Osteoblast (primary cell): ENCODE results near the gene FARS2. TPM values are rescaled to one million over a fixed set of nuclear protein-coding genes. Genes with fewer than 3 reads are reported as not detected.
A peak's percentile ranks its signal among the peaks of the same experiment; 100 is the strongest.

Experiments used
- DNase-seq: peaks from one replicate; pipeline ENCODE4 v3.0.0; 2011; ENCODE audit warnings: low spot score, mixed read lengths; ENCODE audit not compliant: insufficient read length; ENCODE audit errors: missing footprints
- H2AFZ ChIP-seq: 2 replicates; pipeline ENCODE4 v1.6.0; 2011; ENCODE audit warnings: mild to moderate bottlenecking, low read length
- H3K27ac ChIP-seq: 2 replicates; pipeline ENCODE4 v1.5.1; 2011; ENCODE audit warnings: mild to moderate bottlenecking, low read depth, low read length, moderate library complexity
- H3K27me3 ChIP-seq: 2 replicates; pipeline ENCODE4 v1.6.0; 2012; ENCODE audit warnings: mild to moderate bottlenecking, control low read depth, inconsistent platforms, low read length, moderate library complexity; ENCODE audit not compliant: insufficient read depth
- H3K36me3 ChIP-seq: 2 replicates; pipeline ENCODE4 v1.5.1; 2011; ENCODE audit warnings: mild to moderate bottlenecking, low read length, control low read depth, moderate library complexity; ENCODE audit not compliant: insufficient read depth
- H3K4me1 ChIP-seq: 2 replicates; pipeline ENCODE4 v1.5.1; 2011; ENCODE audit warnings: mild to moderate bottlenecking, low read length, control low read depth, moderate library complexity; ENCODE audit not compliant: insufficient read depth
- H3K4me2 ChIP-seq: 2 replicates; pipeline ENCODE4 v1.6.0; 2011; ENCODE audit warnings: mild to moderate bottlenecking, low read length; ENCODE audit not compliant: insufficient read depth
- H3K4me3 ChIP-seq: fragments of 200-600 bp; sonication (generic); 3 replicates; pipeline ENCODE4 v1.5.1; 2012; ENCODE audit warnings: mild to moderate bottlenecking, low read length, inconsistent platforms; ENCODE audit not compliant: insufficient read depth
- H3K79me2 ChIP-seq: 2 replicates; pipeline ENCODE4 v1.6.0; 2012; ENCODE audit warnings: mild to moderate bottlenecking, low read length, control low read depth, inconsistent platforms; ENCODE audit not compliant: insufficient read depth
- H3K9me3 ChIP-seq: 2 replicates; pipeline ENCODE4 v1.5.1; 2011; ENCODE audit warnings: low read depth, low read length, control low read depth
- H4K20me1 ChIP-seq: 2 replicates; pipeline ENCODE4 v1.6.0; 2012; ENCODE audit warnings: mild to moderate bottlenecking, low read length, control low read depth; ENCODE audit not compliant: insufficient read depth
- CTCF ChIP-seq: IDR thresholded peaks from 2 replicates; pipeline ENCODE4 v1.5.1; 2011; ENCODE audit warnings: mild to moderate bottlenecking, low read depth, low read length, moderate library complexity; ENCODE audit errors: extremely low read depth
- total RNA-seq: library from RNA; depleted of rRNA; stranded (reverse); fragments of >200 nt; gene quantifications from 2 replicates; pipeline ENCODE4 v1.2.3, GENCODE V29; 2012

FARS2 gene
- total RNA-seq, 1 donor: 29.7 TPM

GRCh38 chr6:5399391-5399790 lies 138.1 kb downstream of the FARS2 start:
- Histone ChIP-seq H3K27ac (no peak overlapping the region), H3K27me3 (no peaks in the 10 kb centered on the region), H2AFZ (no peak overlapping the region), H3K79me2 (no peaks in the 10 kb centered on the region), H3K4me2 (no peak overlapping the region), H3K36me3 (no peaks in the 10 kb centered on the region), H3K9me3 (no peaks in the 10 kb centered on the region), H3K4me1 (no peaks in the 10 kb centered on the region), H4K20me1 (peaks cover 4% of the 10 kb centered on the region), H3K4me3 (no peak overlapping the region)
- no peak for DNase-seq
- TF ChIP-seq CTCF: no peak

GRCh38 chr6:5401845-5402738 lies 140.8 kb downstream of the FARS2 start:
- no peaks in the 10 kb centered on the region for H3K27me3 ChIP-seq
- H2AFZ ChIP-seq: no peak overlapping the region
- peak; percentile 69 for TF ChIP-seq CTCF
- peaks cover 4% of the 10 kb centered on the region for H4K20me1 ChIP-seq
- no peaks in the 10 kb centered on the region for H3K9me3 ChIP-seq
- no peak for DNase-seq
- H3K36me3 ChIP-seq: no peaks in the 10 kb centered on the region
- H3K4me3 ChIP-seq: no peak overlapping the region
- H3K4me1 ChIP-seq: no peaks in the 10 kb centered on the region
- H3K27ac ChIP-seq: no peak overlapping the region
- no peak overlapping the region for H3K4me2 ChIP-seq
- no peaks in the 10 kb centered on the region for H3K79me2 ChIP-seq

GRCh38 chr6:5403076-5403475 lies 141.8 kb downstream of the FARS2 start:
- Histone ChIP-seq H3K27ac (no peak overlapping the region), H3K4me2 (no peak overlapping the region), H3K79me2 (no peaks in the 10 kb centered on the region), H3K9me3 (no peaks in the 10 kb centered on the region), H2AFZ (no peak overlapping the region), H3K27me3 (no peaks in the 10 kb centered on the region), H3K36me3 (no peaks in the 10 kb centered on the region), H3K4me1 (no peaks in the 10 kb centered on the region), H4K20me1 (peaks cover 4% of the 10 kb centered on the region), H3K4me3 (no peak overlapping the region)
- DNase-seq: no peak
- no peak for TF ChIP-seq CTCF

- DNase-seq: no peak
- TF ChIP-seq CTCF: no peak
- no peak overlapping the region for H2AFZ ChIP-seq
- no peaks in the 10 kb centered on the region for H3K9me3 ChIP-seq
- H3K27ac ChIP-seq: no peak overlapping the region
- H3K4me2 ChIP-seq: no peak overlapping the region
- no peaks in the 10 kb centered on the region for H3K4me1 ChIP-seq
- peaks cover 4% of the 10 kb centered on the region for H4K20me1 ChIP-seq
- H3K27me3 ChIP-seq: no peaks in the 10 kb centered on the region
- no peak overlapping the region for H3K4me3 ChIP-seq
- H3K36me3 ChIP-seq: no peaks in the 10 kb centered on the region
- no peaks in the 10 kb centered on the region for H3K79me2 ChIP-seq
Observed at GRCh38 chr6:5403609-5404008, 142.3 kb downstream of the FARS2 start.
